DMS79 treated with DMSO at 0.1 percent for 48 hours (cell line): Measurements from ENCODE around the gene FLVCR2.

Experiments used
- DNase-seq: peaks from one replicate; lab custom pipeline; 2025; lab: John Stamatoyannopoulos, UW

Gene FLVCR2

GRCh38 chr14:75578102-75578785, at the start of gene FLVCR2:
FLVCR2 (plus strand) TSS chr14:75578620; CDS start chr14:75578973, 353 bp downstream.
- DNase-seq = peak; percentile 86

GRCh38 chr14:75531256-75531655, 47.2 kb upstream of the FLVCR2 start:
- DNase-seq = no peak

DNA sequence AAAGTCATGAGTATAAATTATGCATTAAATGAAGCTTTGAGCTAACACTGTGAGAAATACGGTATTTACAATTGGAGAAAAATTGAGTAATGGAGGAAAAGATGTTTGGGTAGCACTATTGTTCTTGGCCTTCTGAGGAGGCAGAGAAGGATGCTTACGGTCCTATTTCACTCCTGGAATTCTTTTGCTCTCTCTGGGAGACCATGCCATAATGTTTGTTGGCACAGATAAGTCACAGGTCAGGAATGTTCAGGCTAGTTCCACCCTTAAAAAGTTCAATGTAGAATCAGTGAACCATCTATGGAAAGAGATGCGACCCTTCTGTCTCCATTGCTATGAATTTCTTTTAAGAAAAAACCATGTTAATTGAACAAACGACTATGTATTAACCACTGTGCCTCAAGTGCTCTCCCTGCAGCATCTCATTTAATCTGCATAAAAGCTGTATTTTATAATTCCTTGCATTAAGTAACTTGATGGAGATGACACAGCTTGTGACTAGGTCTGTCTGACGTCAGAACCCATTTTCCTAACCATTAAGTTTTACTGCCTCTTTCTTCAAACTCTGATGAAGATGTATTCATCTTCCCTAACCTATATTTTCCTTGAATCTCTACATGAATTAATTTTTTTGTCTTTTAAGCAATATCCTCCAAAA, 46.6 kb upstream of the FLVCR2 start:
- no peak for DNase-seq

DNA sequence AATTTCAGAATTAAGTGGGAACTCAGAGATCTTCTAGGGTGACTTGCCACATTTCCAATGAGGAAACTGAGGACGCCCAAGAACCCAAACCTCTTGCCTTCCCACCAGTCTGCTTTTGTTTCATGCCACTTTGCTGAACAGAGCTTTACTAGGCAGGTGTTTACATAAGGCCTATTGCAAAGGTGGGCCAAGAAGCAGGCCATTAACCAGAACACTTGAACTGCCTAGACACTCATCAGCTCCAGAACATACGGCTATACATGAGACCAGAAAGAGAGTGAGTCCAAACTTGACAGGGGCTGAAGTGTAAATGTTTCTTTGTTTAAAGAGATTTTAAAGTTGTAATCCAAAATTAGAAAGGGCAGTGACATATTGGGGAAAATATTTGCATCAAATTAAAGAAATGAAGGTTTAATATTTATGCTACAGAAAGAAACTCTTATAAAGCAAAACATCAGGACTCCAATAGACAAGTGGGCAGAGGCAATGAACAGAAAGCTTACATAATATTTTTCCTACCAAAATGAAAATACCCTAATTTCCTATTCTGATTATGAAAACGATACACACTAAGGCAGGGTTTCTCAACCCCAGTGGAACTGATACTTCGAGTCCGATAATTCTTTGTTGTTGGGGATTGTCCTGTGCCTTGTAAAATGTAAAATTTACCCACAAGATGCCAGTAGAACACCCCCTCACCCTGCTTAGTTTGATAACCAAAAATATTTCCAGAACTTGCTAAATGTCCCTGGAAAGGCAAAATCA, 44.4 kb upstream of the FLVCR2 start:
- peak; percentile 44 for DNase-seq

GRCh38 chr14:75535164-75535898, 43.1 kb upstream of the FLVCR2 start:
- no peak for DNase-seq

DNA sequence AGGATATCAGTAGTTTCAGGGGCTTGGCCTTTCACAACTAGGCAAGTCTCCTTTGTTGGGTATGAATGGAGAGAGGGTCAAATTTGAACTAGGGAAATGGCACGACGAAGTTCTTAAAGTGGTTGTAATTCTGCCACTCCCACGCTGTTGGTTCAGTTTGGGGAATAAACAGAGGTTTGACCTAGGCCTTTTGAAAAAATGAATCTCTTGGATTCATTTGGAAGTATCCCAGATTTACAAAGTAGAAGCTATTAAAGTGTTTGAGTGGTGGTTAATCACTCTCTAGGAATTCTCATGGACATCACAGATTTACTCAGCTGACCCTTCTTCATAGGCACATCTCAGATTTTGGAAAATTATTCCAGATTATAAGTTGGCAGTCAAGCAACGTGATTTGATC, 41.3 kb upstream of the FLVCR2 start:
- no peak for DNase-seq

DNA sequence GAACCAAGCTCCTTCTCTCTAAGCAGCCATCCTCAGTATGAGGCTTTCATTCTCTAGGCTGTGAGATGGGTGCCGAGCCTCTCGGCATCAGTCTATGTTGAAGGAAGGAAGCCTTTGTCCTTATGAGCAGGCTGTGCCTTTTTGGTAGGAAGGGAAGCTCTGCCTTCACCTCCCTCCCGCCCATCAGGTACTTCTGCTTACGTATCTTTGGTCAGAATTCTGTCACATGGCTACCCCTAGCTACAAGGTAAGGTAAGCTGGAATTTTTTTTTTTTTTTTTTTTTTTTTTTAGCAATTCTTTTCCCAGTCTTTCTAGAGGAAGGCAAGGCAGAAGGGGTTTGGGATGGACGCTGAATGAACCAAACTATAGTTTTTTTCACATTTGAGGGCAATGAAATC, 39.3 kb upstream of the FLVCR2 start:
- no peak for DNase-seq

- DNase-seq = no peak
Observed at GRCh38 chr14:75539561-75540478, 38.6 kb upstream of the FLVCR2 start.

DNA sequence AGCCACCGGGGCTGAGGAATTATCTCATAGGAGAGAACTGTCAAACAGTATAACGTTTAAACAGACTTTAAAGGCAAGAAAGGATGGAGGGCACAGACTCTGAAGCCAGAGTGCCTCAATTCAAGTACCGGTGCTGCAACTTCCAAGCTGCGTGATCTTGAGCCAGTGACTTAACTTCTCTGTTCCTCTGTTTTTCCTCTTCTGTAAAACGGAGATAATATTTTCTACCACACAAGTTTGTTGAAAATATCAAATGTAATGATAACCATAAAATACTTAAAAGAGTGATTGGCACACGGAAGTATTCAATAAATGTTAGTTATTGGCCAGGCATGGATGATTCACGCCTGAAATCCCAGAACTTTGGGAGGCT, 38.0 kb upstream of the FLVCR2 start:
- DNase-seq = no peak

GRCh38 chr14:75542588-75543091, 35.8 kb upstream of the FLVCR2 start:
- no peak for DNase-seq

DNA sequence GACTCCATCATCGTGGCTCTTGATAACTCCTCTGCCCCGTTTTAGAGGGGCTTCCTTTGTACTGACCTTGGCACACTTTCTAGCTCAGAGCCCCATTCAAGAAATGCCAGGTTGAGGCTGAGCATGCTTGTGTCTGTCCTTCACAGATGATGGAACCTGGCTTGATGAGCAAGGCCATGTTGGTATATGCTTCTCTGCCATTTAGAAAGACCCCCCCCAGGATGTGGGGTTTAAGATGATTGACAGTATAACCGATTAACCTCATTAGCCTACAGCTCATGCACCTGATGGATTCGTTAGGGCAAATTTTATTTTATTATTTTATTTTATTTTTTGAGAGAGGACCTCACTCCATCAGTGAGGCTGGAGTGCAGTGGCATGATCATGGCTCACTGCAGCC, 35.2 kb upstream of the FLVCR2 start:
- no peak for DNase-seq

DNA sequence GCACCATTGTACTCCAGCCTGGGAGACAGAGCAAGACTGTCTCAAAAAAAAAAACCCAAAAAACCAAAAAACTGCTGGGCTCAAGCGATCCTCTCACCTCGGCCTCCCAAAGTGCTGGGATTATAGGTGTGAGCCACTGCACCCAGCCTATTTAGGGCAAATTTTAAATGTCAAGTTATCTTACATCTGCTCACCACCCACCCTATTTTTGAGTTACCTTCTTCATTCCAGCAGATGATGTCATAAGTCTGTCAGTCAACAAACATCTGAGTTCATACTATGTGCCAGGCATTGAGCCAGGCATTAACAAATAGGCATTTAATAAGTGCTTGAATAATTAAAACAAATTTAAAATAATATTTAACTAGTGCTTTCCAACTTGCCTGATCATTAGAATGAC, 34.6 kb upstream of the FLVCR2 start:
- DNase-seq = no peak

GRCh38 chr14:75545907-75546306, 32.5 kb upstream of the FLVCR2 start:
- DNase-seq = no peak

DNA sequence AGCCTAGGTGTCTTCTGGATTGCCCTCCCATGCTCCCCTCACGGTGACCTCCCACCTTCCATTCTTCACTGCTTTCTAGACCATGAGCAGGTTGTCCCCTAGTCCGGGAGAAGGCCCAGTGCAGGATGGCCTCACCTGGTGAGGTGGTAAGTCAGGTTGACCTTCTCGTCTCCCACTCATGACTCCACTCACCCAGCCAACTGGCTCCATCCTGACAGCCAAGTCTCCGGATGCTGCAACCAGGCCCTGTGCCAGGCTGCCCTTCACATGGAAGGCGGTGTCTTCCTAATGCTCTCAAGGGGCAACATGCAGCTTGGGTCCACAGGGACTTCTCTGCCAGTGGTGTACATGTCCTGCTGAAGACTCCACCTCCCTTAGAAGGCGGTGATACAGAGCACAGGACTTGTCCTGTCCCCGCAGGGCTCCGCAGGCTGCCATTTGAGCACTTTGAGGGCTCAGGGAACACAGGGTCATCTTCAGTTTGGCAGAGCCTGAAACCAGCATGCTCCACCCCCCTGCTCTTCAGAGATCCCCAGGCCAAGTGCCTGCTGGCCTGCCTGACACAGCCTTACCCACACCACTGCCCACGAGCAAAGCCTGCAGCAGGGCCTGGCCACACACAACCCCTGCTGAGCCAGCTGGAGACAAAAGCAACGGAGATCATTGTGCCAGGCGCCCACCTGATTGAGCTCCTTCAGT, 30.7 kb upstream of the FLVCR2 start:
- DNase-seq = no peak

DNA sequence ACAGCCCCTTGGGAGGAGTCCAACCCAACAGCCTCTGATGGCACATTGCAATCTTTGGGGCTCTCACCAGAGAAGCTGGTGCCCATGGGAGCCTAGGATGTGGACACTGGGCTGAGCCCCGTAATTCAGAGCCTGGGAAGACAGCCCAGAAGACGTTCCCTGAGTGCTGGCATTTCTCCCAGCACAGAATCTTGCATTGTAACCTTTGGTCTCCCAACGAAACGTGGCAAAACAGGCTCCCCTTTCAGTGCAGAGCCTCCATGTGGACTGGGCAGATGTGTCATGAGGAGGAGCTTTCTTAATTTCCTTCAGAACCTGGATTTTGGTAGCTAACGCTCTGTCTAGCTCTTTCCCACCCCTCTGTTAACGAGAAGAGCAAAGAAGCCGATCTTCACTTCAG, 29.9 kb upstream of the FLVCR2 start:
- no peak for DNase-seq

DNA sequence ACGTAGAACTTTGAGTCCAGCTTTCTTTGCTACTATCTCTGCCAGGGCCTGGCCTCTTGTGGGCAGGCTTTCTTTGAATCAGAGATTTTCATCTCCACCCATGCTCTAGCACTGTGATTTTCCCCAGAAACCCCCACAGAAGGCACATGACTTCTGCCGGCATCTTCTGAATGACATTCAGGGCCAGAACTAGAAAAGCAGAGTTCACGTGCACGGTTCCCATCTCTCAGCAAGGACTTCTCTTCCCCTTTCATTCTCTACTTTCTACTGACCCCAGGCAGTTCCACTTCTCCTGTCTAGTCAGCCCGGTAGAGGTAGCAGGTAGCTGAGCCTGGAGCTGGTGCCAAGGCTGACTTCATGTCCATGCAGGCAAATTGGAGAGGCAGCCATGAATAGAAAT, 29.3 kb upstream of the FLVCR2 start:
- no peak for DNase-seq

DNA sequence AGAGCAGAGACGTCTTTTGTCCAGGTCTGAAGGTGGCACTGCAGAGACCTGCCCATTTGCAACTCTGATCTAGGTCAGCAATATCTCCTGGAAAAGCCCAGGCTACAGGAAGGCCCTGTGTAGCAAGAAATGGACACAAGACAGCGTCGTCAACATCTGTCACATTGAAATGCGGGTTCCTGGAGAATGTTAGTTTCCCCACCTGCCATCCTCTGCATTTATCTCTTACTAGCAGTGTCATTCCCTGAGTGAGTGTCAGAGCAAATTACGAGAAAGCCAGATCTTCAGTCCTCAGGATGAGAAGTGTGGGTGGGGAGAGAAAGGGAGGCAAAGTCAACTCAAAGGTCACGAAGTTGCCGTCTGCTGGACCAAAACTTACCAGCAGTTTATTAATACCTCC, 27.4 kb upstream of the FLVCR2 start:
- no peak for DNase-seq

DNA sequence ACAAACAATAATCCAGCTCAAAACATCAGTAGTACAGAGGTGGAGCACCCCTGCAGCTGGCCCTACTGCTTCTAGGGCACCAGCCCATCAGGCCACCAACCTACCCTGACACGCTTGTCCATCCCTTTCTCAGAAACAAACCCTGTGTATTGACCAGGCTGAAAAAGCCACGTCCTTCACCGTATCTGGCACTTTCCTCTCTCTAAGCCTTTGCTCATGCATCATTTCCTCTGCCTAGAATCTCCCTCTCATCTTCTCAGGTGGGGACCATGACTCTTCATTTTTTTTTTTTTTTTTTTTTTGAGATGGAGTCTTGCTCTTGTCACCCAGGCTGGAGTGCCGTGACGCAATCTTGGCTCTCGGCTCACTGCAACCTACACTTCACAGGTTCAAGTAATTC, 25.3 kb upstream of the FLVCR2 start:
- no peak for DNase-seq

DNA sequence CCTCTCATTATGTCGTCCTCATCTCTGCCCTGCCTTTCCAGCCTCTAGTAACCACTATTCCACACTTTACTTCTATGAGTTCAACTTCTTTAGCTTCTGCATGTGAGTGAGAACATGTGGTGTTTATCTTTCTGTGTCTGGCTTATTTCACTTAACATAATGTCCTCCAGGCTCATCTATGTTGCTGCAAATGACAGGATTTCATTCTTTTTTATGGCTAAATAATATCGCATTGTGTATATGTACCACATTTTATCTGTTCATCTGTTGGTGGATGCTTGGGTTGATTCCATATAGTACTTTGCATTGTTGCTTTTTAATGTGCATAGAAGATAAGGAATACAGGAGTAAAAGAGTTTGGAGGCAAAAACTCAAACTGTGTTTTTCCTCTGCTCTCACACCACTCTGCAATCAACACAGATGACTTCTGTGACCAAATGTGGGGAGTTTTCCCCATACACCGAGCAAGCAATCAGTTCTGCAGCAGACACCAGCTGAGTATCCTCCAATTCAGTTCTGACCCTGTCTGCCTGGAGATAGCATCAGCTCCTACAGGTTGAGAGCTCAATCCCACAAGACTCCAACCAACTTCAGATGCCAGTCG, 24.6 kb upstream of the FLVCR2 start:
- DNase-seq = no peak

DNA sequence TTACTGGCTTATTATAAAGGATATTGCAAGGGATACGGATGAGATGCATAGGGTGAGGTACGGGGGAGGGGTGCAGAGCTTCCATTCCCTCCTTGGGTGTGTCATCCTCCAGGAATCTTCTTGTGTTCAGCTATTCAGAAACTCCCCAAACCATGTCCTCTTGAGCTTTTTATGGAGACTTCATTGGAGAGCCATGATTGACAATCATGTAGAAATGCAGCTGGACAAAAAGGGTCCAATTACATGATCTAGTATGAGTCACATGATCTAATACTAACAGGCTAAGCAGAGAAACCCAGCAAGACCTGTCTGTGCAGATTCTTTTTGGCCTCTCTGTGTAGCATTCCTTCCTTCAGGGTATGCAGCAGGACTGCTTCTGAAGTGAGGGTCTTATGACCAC, 23.9 kb upstream of the FLVCR2 start:
- no peak for DNase-seq
